ENCODE measurements around the gene VPS25.

DNA sequence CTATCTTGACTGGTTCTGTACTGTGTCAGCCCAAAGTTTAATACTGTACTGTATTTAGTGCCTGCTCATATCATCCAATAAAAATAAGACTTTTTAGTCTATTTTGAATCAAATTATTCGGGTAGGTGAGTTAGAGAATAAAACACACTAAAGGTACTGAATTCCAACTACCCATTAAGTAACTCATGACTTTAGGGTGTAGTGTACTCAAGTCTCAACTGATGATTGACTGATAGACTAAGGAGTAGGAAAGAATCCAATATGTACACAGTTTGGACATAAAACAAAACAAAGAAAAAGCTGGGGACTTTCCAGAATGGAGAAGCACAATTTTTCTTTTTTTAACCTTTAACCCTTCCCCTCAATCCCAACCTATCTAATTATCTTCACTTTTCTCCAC is 32.5 kb upstream of the VPS25 start:
- TF ChIP-seq, protein P1, sequence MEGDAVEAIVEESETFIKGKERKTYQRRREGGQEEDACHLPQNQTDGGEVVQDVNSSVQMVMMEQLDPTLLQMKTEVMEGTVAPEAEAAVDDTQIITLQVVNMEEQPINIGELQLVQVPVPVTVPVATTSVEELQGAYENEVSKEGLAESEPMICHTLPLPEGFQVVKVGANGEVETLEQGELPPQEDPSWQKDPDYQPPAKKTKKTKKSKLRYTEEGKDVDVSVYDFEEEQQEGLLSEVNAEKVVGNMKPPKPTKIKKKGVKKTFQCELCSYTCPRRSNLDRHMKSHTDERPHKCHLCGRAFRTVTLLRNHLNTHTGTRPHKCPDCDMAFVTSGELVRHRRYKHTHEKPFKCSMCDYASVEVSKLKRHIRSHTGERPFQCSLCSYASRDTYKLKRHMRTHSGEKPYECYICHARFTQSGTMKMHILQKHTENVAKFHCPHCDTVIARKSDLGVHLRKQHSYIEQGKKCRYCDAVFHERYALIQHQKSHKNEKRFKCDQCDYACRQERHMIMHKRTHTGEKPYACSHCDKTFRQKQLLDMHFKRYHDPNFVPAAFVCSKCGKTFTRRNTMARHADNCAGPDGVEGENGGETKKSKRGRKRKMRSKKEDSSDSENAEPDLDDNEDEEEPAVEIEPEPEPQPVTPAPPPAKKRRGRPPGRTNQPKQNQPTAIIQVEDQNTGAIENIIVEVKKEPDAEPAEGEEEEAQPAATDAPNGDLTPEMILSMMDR (IDR thresholded peaks at IDR 0.05; ENCODE audit: poor library complexity, severe bottlenecking): no peak
- TF ChIP-seq POLR2AphosphoS5 (IDR thresholded peaks at IDR 0.05): no peak
- TF ChIP-seq EZH2 (IDR thresholded peaks at IDR 0.05; ENCODE audit: borderline replicate concordance, insufficient read depth, low read length, poor library complexity, severe bottlenecking): no peak
- TF ChIP-seq RAD21 (conservative IDR thresholded peaks at IDR 0.05): no peak
